ENCODE results near the gene LINC00237.

Gene LINC00237

DNA sequence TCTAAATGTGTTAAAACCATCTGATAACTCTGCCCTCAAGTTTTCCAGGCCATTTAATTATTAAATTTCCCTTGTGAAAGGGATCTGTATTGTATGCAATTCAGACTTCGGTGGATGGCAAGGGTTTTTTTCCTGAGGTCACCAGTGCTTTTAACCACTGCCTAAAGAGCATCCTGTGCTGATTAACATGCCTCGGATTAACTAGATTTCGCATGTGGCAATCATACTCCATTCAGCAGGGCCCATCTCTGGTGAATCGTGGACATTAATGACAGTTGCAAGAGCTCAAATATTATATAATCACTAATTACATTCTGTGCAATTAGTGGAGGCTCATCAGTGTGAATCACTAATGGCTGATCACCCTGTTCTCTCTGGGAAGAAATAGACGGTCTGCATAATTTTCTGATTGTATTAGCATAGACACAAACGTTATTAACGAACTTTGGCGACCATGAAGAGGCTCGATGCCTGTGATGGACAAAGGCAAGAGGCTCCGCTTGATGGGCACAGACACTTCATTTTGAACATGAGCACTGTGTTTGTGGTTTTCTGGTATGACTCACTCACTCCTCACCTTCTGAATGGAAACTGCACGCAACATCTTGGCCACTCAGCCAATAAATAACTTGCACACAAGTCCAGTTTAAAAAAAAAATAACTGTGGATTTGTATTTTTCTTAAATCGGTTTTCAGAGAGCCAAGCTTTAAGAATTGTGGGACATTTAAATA lies 31.4 kb downstream of the LINC00237 start:
- TF ChIP-seq, protein P1, sequence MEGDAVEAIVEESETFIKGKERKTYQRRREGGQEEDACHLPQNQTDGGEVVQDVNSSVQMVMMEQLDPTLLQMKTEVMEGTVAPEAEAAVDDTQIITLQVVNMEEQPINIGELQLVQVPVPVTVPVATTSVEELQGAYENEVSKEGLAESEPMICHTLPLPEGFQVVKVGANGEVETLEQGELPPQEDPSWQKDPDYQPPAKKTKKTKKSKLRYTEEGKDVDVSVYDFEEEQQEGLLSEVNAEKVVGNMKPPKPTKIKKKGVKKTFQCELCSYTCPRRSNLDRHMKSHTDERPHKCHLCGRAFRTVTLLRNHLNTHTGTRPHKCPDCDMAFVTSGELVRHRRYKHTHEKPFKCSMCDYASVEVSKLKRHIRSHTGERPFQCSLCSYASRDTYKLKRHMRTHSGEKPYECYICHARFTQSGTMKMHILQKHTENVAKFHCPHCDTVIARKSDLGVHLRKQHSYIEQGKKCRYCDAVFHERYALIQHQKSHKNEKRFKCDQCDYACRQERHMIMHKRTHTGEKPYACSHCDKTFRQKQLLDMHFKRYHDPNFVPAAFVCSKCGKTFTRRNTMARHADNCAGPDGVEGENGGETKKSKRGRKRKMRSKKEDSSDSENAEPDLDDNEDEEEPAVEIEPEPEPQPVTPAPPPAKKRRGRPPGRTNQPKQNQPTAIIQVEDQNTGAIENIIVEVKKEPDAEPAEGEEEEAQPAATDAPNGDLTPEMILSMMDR (IDR thresholded peaks at IDR 0.05; ENCODE audit: insufficient read depth, low read depth, low read length, missing control alignments): no peak
- peak; percentile 68 for DNase-seq (ENCODE audit: low read depth)
- H3K4me3 ChIP-seq (ENCODE audit: low read depth, low read length): no peak overlapping the region

DNA sequence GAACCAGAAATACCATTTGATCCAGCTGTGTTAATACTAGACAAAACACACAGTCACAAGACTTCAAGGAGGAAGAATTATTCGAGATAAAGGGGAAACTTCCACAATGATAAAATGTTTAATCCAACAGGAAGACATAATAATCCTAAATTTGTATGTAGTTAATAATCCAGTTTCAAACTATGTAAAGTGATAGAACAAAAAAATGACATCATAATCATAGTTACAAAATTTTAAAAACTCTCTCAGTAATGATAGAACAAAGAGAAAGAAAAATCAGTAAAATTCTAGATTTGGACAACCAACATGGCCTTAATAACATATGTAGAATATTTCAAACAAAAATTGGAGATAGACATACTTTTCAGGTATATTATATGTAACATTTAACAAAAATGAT lies 38.9 kb downstream of the LINC00237 start:
- no peak for DNase-seq (ENCODE audit: low read depth)
- H3K4me3 ChIP-seq (ENCODE audit: low read depth, low read length): no peak overlapping the region
- TF ChIP-seq, protein P1 (IDR thresholded peaks at IDR 0.05; ENCODE audit: insufficient read depth, low read depth, low read length, missing control alignments): no peak

DNA sequence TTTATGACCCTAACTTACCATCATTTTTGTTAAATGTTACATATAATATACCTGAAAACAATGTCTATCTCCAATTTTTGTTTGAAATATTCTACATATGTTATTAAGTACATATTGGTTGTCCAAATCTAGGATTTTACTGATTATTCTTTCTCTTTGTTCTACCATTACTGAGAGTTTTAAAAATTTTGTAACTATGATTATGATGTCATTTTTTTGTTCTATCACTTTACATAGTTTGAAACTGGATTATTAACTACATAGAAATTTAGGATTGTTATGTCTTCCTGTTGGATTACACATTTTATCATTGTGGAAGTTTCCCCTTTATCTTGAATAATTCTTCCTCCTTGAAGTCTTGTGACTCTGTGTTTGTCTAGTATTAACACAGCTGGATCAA lies 41.2 kb downstream of the LINC00237 start:
- DNase-seq (ENCODE audit: low read depth): no peak
- no peak overlapping the region for H3K4me3 ChIP-seq (ENCODE audit: low read depth, low read length)
- TF ChIP-seq, protein P1 (IDR thresholded peaks at IDR 0.05; ENCODE audit: insufficient read depth, low read depth, low read length, missing control alignments): no peak

DNA sequence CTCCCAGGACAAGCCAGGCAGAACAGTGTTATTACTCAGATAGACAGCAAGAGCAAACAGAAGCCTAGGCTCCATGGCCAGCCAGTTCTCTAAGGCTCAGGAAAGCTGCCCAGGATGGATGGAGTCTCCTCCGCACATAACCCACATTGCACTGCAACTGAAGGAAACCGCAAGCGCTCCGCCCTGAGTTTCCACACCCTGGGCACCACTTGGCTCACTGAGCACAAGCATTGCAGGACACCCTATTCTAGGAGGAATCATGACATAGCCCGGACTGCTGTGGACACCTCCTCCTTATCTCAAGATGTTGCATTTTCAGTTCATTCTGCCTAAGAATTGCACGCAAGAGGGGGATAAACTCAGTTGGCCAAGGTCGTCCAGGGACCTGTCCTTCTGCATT lies 42.9 kb downstream of the LINC00237 start:
- TF ChIP-seq, protein P1 (IDR thresholded peaks at IDR 0.05; ENCODE audit: insufficient read depth, low read depth, low read length, missing control alignments): no peak
- no peak overlapping the region for H3K4me3 ChIP-seq (ENCODE audit: low read depth, low read length)
- DNase-seq (ENCODE audit: low read depth): no peak

DNA sequence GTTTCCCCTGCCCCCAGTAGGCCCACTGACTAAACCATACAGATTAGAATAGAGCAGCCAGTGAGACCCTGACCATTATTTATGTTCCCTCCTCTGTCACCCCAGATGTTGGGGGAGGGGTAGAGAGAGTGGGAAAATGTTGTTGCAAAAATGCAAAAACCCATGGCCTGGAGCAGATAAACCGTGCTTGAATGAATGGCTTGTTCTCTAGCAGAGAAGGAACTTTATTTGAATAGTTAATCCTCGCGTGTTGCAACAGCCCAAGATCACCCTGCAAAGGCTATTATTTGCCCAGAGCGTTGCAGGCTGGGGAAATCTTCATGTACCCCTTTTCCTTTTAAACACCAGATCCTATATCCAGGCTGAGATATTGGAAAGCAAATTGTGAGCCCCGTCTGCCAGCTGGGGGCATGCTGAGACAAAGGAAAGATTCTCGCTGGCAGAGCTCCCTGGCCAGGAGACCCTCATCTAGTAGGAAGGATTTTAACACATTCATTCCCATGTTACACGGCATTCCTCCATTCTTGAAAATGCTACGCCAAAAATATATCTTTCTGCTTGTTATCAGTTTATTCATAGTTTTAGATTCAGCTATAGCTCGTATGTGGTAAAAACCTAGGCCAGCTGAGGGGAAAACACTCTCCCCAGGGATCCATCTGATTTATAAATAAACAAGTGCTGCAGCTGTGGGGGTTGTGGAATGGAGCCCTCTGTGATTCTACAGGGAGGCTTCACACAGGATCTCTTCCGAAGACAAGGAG lies 53.0 kb downstream of the LINC00237 start:
- no peak for DNase-seq (ENCODE audit: low read depth)
- no peak overlapping the region for H3K4me3 ChIP-seq (ENCODE audit: low read depth, low read length)
- TF ChIP-seq, protein P1 (IDR thresholded peaks at IDR 0.05; ENCODE audit: insufficient read depth, low read depth, low read length, missing control alignments): no peak

DNA sequence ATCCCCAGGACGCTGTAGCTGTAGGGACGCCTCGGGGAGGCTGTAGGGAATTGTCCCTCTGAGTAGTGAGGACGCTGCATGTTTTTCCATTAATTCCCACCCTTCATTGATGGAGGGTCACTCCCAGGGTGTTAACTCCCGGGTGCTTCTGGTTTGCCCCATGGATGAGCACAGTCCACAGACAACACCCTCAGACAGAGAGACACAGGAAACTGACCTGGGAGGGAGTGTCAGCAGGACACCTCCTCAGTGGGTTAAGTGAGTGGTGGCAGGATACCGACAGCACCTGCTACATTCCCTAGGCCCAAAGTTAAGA lies 53.5 kb downstream of the LINC00237 start:
- H3K4me3 ChIP-seq (ENCODE audit: low read depth, low read length): no peak overlapping the region
- no peak for DNase-seq (ENCODE audit: low read depth)
- TF ChIP-seq, protein P1 (IDR thresholded peaks at IDR 0.05; ENCODE audit: insufficient read depth, low read depth, low read length, missing control alignments): no peak

Data from GM12865 (cell line).